Hindlimb muscle (tissue), 1 donor: ENCODE results near the gene BECN2. TPM values are rescaled to one million over a fixed set of nuclear protein-coding genes. Genes with fewer than 3 reads are reported as not detected.
"Not testable (repeated sequence)": the region's sequence is repeated elsewhere in the genome, so short reads cannot be mapped to it uniquely, and the experiment has no call there.

Source experiments
- DNase-seq: peaks from one replicate; pipeline ENCODE4 v3.0.0-alpha.2; 2013
- polyA plus RNA-seq: library from polyadenylated mRNA; unstranded; fragments of 120-200 nt; gene quantifications from one replicate; pipeline ENCODE4 v1.2.1, GENCODE V29; 2013; ENCODE audit not compliant: insufficient read length

The BECN2 gene
- polyA plus RNA-seq, 1 donor, result 1.1 TPM

- no peak for DNase-seq
Measured at GRCh38 chr1:241979926-241980325, 22.4 kb downstream of the BECN2 start.

- no peak for DNase-seq
Measured at GRCh38 chr1:241985787-241986186, 28.2 kb downstream of the BECN2 start.

GRCh38 chr1:241988389-241988930, 30.9 kb downstream of the BECN2 start:
- not testable (repeated sequence) for DNase-seq

- peak; percentile 92 for DNase-seq
Measured at GRCh38 chr1:241990040-241990439, 32.5 kb downstream of the BECN2 start.

- no peak for DNase-seq
Measured at GRCh38 chr1:241992734-241993133, 35.2 kb downstream of the BECN2 start.

GRCh38 chr1:241994171-241994570, 36.6 kb downstream of the BECN2 start:
- no peak for DNase-seq

- peak; percentile 26 for DNase-seq
Measured at GRCh38 chr1:241997401-241997998, 39.9 kb downstream of the BECN2 start.

GRCh38 chr1:241998412-241998921, 40.9 kb downstream of the BECN2 start:
- DNase-seq, result peak; percentile 88

- DNase-seq, result no peak
Measured at GRCh38 chr1:241999026-241999425, 41.5 kb downstream of the BECN2 start, which contains the start of gene MAP1LC3C. TSS of gene MAP1LC3C (minus strand) at chr1:241999098. CDS start at chr1:241999008, 90 bp downstream.

GRCh38 chr1:242000434-242000833, 42.9 kb downstream of the BECN2 start:
- DNase-seq, result no peak

- DNase-seq, result no peak
Measured at GRCh38 chr1:242002072-242002471, 44.5 kb downstream of the BECN2 start.

GRCh38 chr1:242002510-242002909, 44.9 kb downstream of the BECN2 start:
- no peak for DNase-seq

- DNase-seq, result no peak
Measured at GRCh38 chr1:242004751-242005495, 47.4 kb downstream of the BECN2 start.

GRCh38 chr1:242005866-242006535, 48.4 kb downstream of the BECN2 start:
- no peak for DNase-seq

- DNase-seq, result no peak
Measured at GRCh38 chr1:242006976-242007375, 49.4 kb downstream of the BECN2 start.

Other genes with a start within 250 kb of the BECN2 start
- gene EXO1, start 109.6 kb upstream of the BECN2 start, polyA plus RNA-seq, result 7.0 TPM
- 25.8 TPM for gene MAP1LC3C, start 41.3 kb downstream of the BECN2 start, polyA plus RNA-seq